GM19351 (cell line): ENCODE results near the gene ZNF146.
"Not testable (repeated sequence)": the region's sequence is repeated elsewhere in the genome, so short reads cannot be mapped to it uniquely, and the experiment has no call there.

Experiments used
- ATAC-seq: cut with Tn5 transposase; IDR thresholded peaks from one replicate; pipeline ENCODE4 v1.9.1; 2021; ENCODE audit warnings: mild to moderate bottlenecking, moderate library complexity; ENCODE audit not compliant: unreplicated experiment

Gene ZNF146

DNA sequence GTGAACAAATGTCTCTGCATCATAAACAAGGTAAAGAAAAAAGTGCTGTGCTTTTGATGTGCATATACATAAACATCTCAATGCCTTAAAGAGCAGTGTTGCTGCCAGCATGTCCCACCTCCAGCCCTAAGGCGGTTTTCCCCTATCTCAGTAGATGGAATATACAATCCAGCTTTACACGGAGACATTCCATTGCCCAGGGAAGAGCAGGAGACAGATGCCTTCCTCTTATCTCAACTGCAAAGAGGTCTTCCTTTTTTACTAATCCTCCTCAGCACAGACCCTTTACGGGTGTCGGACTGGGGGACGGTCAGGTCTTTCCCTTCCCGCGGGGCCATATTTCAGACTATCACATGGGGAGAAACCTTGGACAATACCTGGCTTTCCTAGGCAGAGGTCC is 18.7 kb downstream of the ZNF146 start:
- not testable (repeated sequence) for ATAC-seq

GRCh38 chr19:36236304-36236945 is 21.5 kb downstream of the ZNF146 start:
- no peak for ATAC-seq

- no peak for ATAC-seq
These were observed 22.0 kb downstream of the ZNF146 start for GRCh38 chr19:36236946-36237310.

DNA sequence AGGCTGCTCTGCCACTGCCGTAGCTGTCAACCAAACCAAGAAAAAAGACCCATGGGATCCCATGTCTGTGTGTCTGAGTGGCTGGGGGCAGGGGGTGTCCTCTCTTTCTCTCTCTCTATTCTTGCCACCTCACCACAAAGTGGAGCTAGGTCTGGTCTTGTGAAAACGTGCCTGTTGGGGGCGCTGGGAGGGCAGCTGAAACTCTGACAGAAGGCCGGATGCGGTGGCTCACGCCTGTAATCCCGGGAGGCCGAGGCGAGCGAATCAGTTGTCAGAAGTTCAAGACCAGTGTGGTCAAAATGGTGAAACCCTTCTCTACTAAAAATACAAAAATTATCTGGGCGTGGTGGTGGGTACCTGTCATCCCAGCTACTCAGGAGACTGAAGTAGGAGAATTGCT is 29.2 kb downstream of the ZNF146 start:
- ATAC-seq: no peak

- no peak for ATAC-seq
These were observed 30.5 kb downstream of the ZNF146 start for GRCh38 chr19:36245210-36246005.

DNA sequence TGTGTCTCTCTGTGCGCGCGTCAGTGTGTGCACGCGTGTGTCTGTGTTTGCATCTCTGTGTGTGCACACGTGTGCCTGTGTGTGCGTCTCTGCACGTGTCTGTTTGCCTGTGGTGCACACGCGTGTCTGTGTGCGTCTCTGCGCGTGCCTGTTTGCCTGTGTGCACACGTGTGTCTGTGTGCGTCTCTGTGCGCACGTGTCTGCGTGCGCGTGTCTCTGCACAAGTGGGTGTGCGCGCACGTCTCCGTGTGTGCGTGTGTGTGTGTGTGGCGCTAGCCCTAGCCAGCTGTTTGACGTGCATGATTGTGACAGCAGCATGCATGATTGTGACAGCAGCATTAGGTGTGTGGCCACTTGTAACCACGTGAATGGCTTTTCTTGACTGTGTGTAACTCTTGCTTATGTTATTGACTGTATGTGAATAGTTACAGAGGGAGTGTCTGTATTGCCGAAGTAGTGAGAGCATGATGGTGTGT is 31.1 kb downstream of the ZNF146 start:
- ATAC-seq: no peak

DNA sequence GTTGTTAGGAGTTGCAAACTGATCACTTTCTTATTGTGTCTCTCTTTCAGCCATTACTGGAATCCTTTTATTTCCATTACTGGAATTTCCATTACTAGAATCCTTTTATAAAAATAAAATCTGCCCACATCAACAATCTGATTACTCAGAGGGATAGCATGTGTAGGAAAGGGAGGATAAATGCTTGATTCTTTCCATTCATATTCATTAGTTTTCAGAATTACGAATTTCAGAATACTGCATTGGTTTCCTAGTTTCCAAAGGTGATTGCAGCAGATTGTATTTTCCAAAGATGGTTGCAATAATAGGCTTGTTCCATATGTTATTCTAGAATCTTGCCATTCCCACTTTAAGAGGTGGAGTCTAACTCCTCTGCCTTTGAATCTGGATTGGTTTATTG is 37.1 kb downstream of the ZNF146 start:
- ATAC-seq: no peak

- no peak for ATAC-seq
These were observed 39.9 kb downstream of the ZNF146 start for GRCh38 chr19:36254848-36255247.

DNA sequence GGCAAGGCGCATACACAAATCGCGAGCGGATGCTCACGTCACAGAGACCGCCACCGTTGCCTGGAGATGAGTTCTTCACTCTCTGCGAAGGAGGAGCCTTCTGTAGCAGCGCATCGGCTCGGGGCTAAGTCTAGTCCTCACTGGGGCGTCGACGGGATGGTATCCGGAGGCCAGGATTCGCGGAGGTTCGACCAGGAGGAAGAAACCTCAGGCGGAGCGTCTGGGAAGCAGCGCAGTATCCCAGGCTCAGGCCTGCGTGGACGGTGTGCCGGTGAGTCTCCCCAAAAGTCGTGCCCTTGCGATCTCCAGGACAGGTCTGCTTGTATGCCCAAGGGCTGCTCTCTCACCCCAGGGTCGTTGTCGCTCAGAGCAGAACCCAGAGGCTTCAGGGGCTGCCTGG is 40.4 kb downstream of the ZNF146 start:
- no peak for ATAC-seq

- ATAC-seq: no peak
These were observed 41.2 kb downstream of the ZNF146 start for GRCh38 chr19:36256064-36256463.

GRCh38 chr19:36256853-36257519 is 42.1 kb downstream of the ZNF146 start:
- no peak for ATAC-seq

GRCh38 chr19:36257520-36257876 is 42.6 kb downstream of the ZNF146 start:
- ATAC-seq: no peak

- no peak for ATAC-seq
These were observed 43.3 kb downstream of the ZNF146 start for GRCh38 chr19:36258028-36258875.

DNA sequence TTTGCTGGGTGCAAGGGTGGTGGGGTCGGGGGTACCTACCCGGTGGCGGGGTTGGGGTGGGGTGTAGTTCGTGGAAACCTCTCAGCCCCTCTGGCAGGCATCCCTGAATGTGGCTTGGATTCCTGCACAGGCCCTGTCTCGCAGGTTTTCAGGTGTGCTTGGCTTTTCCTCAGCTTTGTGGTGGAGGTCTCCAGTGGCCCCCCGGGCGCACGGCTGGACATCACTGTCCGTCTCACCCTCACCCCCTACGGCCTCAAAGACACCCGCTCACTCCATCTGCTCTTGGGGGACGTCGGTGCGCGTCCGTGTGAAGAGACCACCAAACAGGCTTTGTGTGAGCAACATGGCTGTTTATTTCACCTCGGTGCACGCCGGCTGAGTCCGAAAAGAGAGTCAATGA is 44.3 kb downstream of the ZNF146 start:
- no peak for ATAC-seq

- no peak for ATAC-seq
These were observed 50.2 kb downstream of the ZNF146 start for GRCh38 chr19:36265064-36265463.

- no peak for ATAC-seq
These were observed 51.0 kb downstream of the ZNF146 start for GRCh38 chr19:36265856-36266374.

GRCh38 chr19:36266375-36266961 is 51.6 kb downstream of the ZNF146 start:
- ATAC-seq: no peak

DNA sequence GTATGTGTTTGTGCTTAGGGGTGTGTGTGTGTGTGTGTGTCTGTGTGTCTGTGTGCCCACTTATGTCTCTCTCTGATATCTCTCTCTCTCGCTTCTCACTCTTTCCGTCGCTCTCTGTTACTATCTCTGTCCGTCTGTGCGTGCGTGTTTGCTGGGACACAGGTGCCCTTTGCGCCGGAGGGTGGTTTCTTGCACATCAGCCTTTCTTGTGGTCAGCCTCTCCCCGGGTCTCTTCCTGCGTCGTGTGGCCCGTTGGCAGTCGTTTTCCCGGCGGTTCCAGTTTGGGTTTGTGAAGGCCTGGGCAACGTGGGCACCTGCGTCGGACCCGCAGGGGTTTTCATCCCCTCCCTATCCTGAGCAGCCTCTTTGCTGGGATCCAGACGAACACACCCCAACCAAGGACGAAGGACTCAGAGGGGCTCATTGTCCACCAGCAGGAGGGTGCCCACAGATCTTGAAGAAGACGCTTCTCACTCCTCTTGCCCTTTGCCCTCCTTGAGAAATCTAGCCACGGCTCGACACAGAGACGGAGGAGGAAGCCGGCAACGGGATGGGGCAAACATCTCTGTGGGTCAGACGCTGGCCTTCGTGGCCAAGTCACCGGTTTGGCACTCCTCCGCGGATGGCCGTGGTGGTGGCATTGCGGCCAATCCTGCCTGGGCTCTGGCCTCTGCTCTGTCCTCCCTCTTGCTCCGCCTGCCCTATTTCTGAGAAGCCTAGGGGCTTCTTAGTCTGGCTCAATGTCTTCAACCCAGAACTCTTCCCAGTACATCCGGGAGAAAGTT is 52.3 kb downstream of the ZNF146 start:
- ATAC-seq: no peak

GRCh38 chr19:36268081-36268480 is 53.2 kb downstream of the ZNF146 start:
- ATAC-seq: not testable (repeated sequence)

GRCh38 chr19:36268591-36268990 is 53.7 kb downstream of the ZNF146 start:
- not testable (repeated sequence) for ATAC-seq
